LoVo (cell line): Measurements from ENCODE around the gene ASTN2.

Experiments
- DNase-seq: peaks from one replicate; pipeline ENCODE4 v3.0.0-alpha.2; 2016; ENCODE audit warnings: low spot score

The ASTN2 gene, protein sequence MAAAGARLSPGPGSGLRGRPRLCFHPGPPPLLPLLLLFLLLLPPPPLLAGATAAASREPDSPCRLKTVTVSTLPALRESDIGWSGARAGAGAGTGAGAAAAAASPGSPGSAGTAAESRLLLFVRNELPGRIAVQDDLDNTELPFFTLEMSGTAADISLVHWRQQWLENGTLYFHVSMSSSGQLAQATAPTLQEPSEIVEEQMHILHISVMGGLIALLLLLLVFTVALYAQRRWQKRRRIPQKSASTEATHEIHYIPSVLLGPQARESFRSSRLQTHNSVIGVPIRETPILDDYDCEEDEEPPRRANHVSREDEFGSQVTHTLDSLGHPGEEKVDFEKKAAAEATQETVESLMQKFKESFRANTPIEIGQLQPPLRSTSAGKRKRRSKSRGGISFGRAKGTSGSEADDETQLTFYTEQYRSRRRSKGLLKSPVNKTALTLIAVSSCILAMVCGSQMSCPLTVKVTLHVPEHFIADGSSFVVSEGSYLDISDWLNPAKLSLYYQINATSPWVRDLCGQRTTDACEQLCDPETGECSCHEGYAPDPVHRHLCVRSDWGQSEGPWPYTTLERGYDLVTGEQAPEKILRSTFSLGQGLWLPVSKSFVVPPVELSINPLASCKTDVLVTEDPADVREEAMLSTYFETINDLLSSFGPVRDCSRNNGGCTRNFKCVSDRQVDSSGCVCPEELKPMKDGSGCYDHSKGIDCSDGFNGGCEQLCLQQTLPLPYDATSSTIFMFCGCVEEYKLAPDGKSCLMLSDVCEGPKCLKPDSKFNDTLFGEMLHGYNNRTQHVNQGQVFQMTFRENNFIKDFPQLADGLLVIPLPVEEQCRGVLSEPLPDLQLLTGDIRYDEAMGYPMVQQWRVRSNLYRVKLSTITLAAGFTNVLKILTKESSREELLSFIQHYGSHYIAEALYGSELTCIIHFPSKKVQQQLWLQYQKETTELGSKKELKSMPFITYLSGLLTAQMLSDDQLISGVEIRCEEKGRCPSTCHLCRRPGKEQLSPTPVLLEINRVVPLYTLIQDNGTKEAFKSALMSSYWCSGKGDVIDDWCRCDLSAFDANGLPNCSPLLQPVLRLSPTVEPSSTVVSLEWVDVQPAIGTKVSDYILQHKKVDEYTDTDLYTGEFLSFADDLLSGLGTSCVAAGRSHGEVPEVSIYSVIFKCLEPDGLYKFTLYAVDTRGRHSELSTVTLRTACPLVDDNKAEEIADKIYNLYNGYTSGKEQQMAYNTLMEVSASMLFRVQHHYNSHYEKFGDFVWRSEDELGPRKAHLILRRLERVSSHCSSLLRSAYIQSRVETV (N-terminal part only)

DNA sequence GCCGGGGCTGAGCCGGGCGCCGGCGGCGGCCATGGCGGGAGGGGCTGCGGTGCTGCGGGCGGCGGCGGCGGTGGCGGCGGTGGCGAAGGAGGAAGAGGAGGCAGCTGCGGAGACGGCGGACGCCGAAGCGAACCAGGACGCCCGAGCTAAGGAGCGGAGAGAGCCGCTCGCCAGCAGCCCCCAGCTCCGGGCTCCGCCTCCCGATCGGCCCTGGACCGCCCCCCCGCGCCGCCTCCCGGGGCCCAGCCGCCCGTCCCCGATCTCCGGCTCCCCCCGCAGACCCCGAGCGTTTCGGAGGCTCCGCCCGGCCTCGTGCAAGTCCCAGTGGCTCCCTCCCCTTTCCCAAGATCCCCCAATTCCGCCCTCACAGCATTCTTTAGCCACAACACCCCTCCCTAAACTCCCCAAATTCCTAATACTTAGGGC lies at the start of gene ASTN2:
Gene ASTN2 (minus strand): TSS at position 152 of the 426 bp plus-strand sequence. CDS start 119 bp downstream, at position 33.
- DNase-seq = no peak

DNA sequence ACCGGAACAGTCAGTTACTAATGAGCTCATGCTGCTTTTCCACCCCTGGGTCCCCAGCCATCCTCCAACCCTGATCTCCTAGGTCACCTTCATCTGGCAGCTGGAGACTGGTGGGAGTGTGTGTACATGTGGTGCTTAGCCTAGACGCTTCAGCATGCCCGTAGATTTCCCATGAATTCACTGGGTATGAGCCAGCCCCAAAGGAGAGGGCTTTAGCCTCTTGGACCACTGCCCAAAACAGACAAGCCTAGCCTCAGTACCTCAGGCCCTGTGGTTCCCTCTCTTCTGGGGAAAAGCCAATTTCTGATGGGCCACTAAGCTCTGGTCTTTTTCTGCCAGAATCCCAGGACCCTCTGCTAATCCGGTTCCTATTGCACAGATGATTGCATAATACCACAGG lies 48.0 kb upstream of the ASTN2 start:
- no peak for DNase-seq

DNA sequence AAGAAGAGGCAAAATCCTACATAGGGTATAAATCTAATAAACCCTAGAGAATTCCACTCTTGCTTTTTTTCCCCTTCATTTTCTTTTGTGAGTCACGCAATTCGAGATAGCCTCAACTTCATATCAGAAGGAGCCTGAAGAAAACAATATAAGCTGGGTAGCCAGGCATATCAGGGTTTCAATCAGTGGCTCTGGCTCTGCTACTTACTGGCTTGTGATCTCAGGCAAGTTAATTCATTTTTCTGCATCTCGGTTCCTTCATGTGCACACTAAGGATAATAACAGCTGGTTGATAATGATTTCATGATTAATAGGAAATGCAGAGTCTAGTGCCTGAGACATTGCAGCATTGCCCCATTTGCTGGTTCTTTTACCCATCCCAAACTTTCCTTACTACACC lies 46.5 kb upstream of the ASTN2 start:
- DNase-seq = no peak

DNA sequence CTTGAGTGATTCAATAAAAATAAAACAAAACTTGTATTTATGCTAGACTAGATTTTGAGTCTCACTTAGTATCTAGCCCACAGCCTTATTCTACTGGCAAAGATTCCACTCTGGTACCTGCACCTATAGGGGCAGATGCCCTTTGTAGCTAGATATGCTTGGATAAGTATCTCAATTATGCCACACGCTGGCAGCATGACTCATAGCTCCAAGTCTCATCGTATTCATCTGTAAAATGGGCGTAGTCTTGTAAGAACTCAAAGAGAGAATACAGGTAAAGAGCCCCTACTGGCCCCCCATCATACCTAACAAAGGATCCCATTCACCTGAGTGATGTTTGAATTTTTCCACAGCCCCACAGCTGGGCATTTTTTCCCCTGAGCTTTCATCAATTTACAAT lies 45.9 kb upstream of the ASTN2 start:
- DNase-seq = no peak

DNA sequence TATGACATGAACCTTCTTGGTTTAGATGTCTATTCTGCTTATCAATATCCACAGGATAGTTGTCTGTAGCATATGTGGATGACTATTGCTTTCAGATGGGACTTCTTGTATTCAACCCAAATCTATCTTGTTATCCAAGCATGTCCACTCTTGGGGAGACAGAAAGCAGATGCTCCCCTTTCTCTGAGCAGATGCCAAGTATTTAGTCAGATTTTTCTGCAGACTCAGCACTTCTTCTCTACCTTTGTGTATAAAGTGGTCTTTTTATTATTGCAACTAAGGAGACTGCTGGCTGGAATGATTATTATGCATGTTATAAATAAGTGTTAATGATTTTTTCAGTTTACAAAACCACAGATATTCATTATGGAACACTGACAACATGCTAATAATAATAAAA lies 45.1 kb upstream of the ASTN2 start:
- no peak for DNase-seq

DNA sequence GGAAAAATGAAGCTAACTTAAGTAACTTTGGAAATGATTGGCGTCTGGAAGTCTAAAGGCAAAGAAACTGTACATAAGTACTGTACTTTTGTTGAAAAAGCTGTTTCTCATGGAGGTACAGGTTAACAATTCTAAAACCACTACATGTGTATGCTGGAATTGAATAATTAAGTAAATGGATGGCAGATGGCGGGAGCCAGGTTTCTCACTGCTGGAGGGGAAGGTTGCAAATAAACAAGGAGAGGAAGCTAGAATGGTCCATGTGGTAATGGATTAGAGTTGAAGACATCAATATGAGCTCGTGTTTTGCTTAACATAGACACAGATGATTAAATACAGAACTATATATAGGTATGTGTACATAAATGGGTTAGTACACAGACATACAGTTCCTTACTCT lies 43.2 kb upstream of the ASTN2 start:
- no peak for DNase-seq

DNA sequence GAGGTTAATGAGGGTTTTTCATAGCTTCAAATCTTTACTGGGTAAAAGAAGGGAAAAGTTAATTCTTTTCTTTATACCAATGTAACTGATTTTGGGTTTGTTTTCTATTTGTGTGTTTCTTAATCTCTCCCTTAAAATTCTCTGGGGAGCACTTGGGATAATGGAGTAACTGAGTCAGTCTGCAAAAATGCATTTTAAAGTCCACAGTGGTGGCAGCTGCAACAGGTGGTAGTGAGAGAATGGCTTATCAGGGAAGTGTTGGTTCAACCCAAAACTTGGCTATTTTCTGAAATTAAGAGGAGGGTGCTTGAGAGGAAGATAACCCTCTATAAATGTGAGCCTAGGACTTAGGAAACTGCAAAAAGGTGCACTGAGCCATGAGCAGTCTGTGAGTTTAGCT lies 39.9 kb upstream of the ASTN2 start:
- no peak for DNase-seq

DNA sequence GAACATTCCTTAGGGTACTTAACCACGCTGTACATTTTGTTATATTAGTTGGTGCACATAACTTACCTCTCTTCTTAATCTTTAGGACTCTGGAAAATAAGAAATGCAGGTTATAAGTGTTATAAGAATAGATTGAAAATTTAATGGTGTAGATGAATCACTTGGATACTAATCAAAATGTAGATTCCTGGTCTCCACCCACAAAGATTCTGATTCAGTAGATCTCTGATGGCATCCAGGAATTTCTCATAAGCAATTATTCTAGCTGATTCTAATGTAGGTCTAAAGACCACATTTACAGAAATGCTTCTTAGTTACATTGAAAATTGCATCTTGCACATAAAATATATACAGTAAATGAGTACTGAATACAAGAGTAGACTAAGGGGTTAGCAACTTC lies 38.9 kb upstream of the ASTN2 start:
- DNase-seq = no peak

DNA sequence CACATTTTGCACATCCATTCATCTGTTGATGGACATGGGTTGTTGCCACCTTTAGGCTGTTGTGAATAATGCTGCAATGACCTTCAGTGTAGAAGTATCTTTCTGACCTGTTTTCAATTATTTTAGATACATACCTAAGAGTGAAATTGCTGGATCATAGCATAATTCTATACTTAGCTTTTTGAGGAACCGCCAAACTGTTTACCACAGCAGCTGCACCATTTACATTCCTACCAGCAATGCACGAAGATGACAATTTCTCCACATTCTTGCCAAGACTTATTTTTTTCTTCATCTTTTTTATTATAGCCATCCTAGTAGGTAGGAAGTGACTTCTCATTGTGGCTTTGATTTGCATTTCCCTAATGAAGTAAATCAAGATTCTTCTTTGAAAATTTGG lies 36.5 kb upstream of the ASTN2 start:
- no peak for DNase-seq

DNA sequence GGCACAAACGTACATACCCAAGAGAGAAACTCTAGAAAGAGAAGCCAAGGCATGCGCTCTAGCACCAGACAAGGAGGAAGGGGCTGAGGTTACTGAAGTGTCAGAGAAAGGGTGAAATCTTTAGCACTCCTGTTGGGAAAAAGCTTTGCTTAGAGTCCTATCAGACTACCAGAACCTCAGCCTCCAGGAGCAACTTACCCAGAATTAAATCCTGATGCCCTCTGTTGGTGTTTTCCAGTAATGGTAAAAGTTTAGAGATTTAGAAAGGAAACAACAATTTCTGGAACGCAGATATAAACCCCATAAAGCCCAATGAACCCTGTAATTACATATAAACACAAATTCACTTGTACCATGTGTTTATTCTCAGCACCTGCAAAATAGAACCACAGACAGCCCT lies 33.2 kb upstream of the ASTN2 start:
- no peak for DNase-seq

DNA sequence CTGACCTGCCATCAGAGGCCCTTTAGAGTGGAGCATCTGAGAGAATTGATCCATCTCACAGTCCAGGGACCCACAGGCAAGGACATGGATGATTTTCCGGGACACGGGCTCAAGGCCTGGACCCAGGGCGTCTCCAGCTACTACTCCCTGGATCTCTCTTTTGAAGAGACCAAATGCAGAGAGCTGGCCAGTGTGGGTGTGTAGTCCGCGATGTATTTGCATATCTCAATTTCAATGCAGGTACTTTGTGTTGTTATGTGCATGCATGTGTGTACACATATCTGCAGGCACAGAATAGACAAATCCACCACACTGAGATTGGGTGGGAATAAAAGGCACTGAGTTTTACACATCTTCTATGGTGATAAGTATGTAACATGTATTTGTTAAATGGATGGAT lies 30.8 kb upstream of the ASTN2 start:
- no peak for DNase-seq

DNA sequence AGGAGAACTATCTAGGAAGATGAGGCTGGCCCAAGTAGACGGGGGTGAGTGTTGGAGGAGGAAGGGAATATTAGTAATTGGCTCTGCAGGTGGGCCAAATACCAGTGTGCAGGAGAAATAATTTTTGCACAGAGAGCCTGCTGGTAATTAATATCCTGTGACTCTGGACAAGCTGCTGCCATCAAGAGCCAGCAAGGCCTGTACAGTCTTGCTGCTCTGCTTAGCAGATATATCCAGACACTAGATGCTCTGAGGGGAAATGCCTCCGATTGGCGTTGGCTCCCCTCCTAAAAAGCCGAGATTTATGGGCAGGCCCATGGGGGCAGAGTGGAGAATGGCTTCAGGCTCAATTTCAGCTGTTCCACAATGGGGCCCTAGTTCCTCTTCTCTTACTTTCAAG lies 29.6 kb upstream of the ASTN2 start:
- DNase-seq = no peak

DNA sequence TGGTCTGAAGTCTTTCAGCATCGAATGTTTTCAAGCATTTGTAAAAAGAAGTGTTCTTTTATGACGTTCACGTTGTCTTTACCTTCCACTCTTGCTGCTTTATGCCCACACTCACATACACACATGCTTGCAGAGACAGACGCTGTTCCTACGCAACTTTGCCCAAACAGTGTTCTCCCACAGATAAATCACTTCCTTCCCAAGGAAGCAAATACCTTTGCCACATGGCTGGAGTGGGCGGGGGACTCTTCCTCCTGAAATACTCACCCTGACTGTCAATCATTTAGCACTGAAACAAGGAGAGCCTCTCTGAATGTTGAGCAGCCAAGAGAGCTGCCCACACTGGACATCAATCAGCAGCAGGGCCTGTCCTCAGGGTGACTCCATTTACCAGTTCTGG lies 22.4 kb upstream of the ASTN2 start:
- no peak for DNase-seq

DNA sequence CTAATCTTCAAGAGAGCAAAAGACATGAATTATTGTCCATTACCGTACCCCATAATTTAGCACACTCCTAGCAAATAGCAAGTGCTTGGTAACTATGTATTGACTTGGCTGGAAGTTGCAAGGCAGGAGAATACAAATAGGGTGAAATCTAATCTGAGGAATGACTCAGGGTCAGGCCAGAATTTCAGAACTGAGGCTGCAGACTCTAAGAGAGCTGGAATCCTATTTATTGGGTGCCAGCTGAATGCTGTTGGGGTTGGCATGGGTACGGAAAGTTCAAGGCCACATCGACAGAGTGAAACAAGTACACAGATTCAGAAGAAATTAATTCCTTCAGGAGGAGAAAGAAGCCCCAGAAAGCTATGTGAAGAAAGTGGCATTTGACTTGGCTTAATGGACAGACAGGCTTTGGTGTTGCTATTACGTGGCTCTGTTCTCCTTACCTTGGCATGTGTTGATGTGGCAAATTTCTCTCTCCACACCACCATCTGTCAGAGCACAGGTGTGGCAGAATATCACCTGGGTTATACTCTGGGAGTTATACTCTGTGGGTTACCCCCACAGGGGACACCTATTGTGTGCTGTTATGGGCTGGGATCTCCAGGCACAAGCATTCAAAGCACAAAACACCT lies 20.9 kb upstream of the ASTN2 start:
- DNase-seq = no peak

DNA sequence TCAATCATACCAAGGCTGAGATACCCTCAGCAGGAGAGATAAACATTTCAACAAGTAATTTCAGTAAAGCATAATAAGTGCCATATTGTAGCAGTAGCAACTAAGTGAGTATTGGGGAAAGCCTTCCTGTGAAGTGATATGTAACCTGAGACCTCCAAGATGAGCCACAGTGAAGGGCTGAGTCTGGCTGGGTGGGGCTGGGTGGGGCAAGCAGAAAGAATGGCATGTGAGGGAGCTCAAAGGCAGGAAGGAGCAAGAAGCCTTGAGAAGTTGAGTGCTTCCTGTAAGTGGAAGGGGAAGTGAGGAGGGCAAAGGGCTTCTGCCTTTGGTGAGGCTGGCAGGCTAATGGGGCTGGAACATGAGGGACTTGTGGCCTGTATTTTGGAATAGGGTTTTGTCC lies 19.7 kb upstream of the ASTN2 start:
- DNase-seq = peak; percentile 1

DNA sequence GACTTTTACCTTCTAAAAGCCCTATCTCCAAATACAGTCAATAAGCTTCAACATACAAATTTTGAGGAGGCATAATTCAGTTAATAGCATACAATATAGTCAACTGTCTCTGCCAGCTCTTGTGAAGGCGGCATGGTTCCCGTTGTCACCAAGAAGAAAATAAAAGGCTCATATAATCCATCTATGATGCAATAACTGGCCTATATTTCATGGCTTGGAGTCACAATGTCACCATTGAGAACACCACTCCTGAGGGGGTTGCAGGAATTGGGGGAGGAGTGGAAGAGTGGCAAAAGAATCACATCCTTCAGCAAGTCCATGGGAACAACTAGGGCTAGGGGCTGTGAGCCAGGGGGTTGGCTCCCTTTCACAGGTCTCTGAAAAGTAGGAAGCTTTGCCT lies 16.0 kb upstream of the ASTN2 start:
- no peak for DNase-seq

DNA sequence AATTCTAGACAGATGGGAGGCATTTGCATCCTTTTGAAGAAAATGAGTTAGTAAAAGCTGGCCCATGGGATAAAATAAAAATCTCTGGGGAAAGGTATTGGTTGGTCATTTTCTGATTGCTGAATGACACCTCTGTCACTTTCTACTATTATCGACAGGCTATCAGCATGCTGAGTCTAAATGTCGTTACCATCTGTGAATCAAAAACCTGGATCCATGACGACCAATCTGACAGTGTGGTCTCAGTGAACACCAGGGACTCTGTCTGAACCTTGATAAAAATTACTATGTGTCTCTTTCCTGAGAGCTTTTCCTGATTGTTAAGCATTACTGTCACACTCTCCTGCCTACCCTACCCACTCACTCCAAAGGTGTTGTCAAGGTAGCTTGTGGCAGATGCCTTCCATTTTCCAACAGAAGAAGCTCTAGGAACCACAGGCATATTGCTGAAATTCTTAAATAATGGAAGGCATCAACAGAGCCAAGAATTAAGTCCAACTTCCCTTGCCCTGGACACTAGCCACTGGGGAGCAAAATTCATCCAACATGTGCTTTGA lies 12.6 kb upstream of the ASTN2 start:
- no peak for DNase-seq

DNA sequence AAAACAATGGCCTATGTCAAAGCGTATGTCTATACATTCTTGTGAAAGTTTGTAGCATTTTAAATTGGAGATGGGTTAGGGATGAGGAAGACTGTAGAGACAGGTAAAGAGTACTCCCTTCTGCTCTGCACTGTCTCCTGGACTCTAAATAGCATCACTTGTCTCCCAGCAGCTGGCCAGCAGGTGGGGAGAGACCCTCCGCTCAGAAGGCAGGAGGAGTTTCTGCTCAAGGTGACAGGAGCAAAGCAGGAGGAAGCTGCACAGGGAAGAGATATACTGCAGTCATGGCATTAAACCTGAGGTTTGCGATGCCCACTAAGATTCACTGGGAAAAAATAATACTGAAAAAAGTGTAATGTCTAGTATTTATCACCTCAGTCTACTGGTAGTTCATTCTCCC lies 10.7 kb upstream of the ASTN2 start:
- no peak for DNase-seq

DNA sequence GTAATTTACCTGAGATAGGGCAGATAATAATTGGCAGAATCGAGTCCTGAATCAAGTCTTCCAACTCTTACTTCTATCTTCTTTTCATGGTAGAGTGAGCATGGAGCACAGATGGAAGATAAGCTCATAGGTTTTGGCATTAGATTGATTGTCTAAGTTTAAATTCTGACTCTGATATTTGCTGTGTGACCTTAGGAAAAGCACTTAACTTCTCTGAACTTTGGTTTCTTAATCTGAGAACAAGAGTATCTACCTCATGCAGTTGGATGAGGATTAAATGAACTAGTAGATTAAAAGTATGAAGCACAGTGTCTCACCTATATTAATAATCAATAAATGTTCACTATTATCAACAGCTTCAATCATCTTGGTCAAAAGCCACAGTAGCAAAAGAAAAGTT lies 9.4 kb upstream of the ASTN2 start:
- DNase-seq = no peak

DNA sequence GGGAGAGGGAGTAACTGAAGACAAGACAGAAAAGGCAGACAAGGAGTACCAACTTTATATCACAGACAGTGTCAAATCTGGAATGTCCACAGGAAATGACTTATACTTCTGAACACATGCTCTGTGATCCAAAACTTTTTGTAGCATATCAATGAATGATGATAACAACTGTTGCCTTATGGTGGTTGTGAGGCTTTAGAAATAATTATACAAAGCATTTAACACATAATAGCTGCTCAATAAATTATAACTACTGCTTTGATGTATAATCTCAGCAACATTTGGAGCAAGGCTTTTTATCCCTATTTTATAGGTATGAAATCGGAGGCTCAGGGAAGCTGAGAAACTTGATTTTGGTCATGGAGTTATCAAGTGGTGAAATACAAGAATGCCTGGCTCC lies 3.3 kb upstream of the ASTN2 start:
- DNase-seq = no peak

DNA sequence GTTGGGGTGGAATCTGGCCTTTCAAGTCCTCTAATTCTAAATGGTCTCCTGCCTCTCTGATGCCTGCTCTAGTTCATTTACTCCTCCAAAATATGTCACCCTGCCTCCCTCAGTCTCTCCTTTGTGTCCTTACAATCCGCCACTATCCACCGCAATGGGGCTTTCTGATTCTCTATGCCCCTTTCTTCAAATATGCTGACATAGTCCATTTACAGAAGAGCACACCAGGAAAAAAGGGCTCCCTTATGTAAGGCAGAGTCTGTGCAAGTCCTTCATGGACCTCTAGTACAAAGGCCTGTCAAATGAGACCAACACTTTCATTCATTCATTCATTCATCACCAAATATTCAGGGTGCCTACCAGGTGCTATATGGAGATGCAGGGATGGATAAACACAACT lies 2.0 kb upstream of the ASTN2 start:
- DNase-seq = no peak
